Liver (tissue), 9 donors: Measurements from ENCODE around the gene RAMP3. TPM values are rescaled to one million over a fixed set of nuclear protein-coding genes. Genes with fewer than 3 reads are reported as not detected.

Source experiments
- DNase-seq: peaks from one replicate; pipeline ENCODE4 v3.0.0-alpha.2; 2017; ENCODE audit warnings: low spot score
- H3K27ac ChIP-seq, 2 donors: one replicate each; pipeline ENCODE4 v1.7.0; 2013; ENCODE audit warnings: inconsistent platforms in 2 of 2, low read length in 2 of 2, control low read depth in 1 of 2, low read depth in 1 of 2, mild to moderate bottlenecking in 1 of 2
- H3K27me3 ChIP-seq, 4 donors: one replicate each; pipeline versions ENCODE4 v1.6.1 to v1.7.0; 2013; ENCODE audit warnings: low read length in 3 of 4, inconsistent platforms in 1 of 4, mild to moderate bottlenecking in 1 of 4, moderate library complexity in 1 of 4; ENCODE audit not compliant: control insufficient read depth in 4 of 4, insufficient read depth in 4 of 4
- H3K36me3 ChIP-seq, 4 donors: one replicate each; pipeline versions ENCODE4 v1.6.1 to v1.7.0; 2013; ENCODE audit warnings: low read length in 3 of 4, mild to moderate bottlenecking in 3 of 4, low read depth in 1 of 4, moderate library complexity in 1 of 4; ENCODE audit not compliant: control insufficient read depth in 4 of 4, insufficient read depth in 3 of 4
- H3K4me1 ChIP-seq, 4 donors: one replicate each; pipeline versions ENCODE4 v1.6.1 to v1.7.0; 2013; ENCODE audit warnings: low read length in 3 of 4, mild to moderate bottlenecking in 3 of 4, moderate library complexity in 1 of 4; ENCODE audit not compliant: control insufficient read depth in 4 of 4, insufficient read depth in 4 of 4
- H3K4me3 ChIP-seq, 3 donors: one replicate each; pipeline versions ENCODE4 v1.6.1 to v1.7.0; 2013; ENCODE audit warnings: low read length in 3 of 3, control low read depth in 1 of 3, low read depth in 1 of 3, mild to moderate bottlenecking in 1 of 3
- H3K9ac ChIP-seq, 2 donors: one replicate each; pipeline ENCODE4 v1.7.0; 2013; ENCODE audit warnings: low read length in 2 of 2, mild to moderate bottlenecking in 2 of 2, moderate library complexity in 2 of 2, control low read depth in 1 of 2, low read depth in 1 of 2
- H3K9me3 ChIP-seq, 4 donors: one replicate each; pipeline versions ENCODE4 v1.6.1 to v1.7.0; 2013; ENCODE audit warnings: low read length in 3 of 4; ENCODE audit not compliant: control insufficient read depth in 4 of 4
- CTCF ChIP-seq: fragments of 150-350 bp; IDR thresholded peaks from 2 replicates; pipeline ENCODE4 v1.5.1; 2017; ENCODE audit warnings: improper control_type of control experiment, low read depth, low read length; ENCODE audit not compliant: missing input control
- FOXA1 ChIP-seq: IDR thresholded peaks from 2 replicates; pipeline ENCODE4 v1.6.1; 2016; ENCODE audit warnings: antibody characterized with exemption
- FOXA2 ChIP-seq: IDR thresholded peaks from 2 replicates; pipeline ENCODE4 v1.6.1; 2016; ENCODE audit warnings: antibody characterized with exemption
- GABPA ChIP-seq, 2 donors: IDR thresholded peaks in 1 of 2; conservative IDR thresholded peaks in 1 of 2; 2 replicates each; pipeline ENCODE4 v1.6.1; 2016; ENCODE audit warnings: antibody characterized with exemption in 2 of 2, mild to moderate bottlenecking in 1 of 2, moderate library complexity in 1 of 2
- HNF4A ChIP-seq, 2 donors: conservative IDR thresholded peaks; 2 replicates each; pipeline ENCODE4 v1.6.1; 2016; ENCODE audit warnings: antibody characterized with exemption in 2 of 2, mild to moderate bottlenecking in 2 of 2
- HNF4G ChIP-seq: IDR thresholded peaks from 2 replicates; pipeline ENCODE4 v1.6.1; 2016; ENCODE audit warnings: antibody characterized with exemption
- JUND ChIP-seq, 2 donors: IDR thresholded peaks; 2 replicates each; pipeline ENCODE4 v1.6.1; 2016; ENCODE audit warnings: antibody characterized with exemption in 2 of 2
- MAX ChIP-seq: IDR thresholded peaks from 2 replicates; pipeline ENCODE4 v1.6.1; 2016; ENCODE audit warnings: antibody characterized with exemption
- NR2F2 ChIP-seq: IDR thresholded peaks from 2 replicates; pipeline ENCODE4 v1.6.1; 2016; ENCODE audit warnings: antibody characterized with exemption
- RAD21 ChIP-seq, 2 donors: IDR thresholded peaks; 2 replicates each; pipeline ENCODE4 v1.6.1; 2016; ENCODE audit warnings: antibody characterized with exemption in 2 of 2, mild to moderate bottlenecking in 2 of 2
- RXRA ChIP-seq, 2 donors: IDR thresholded peaks; 2 replicates each; pipeline ENCODE4 v1.6.1; 2017 to 2018; ENCODE audit warnings: antibody characterized with exemption in 2 of 2, mild to moderate bottlenecking in 1 of 2
- SP1 ChIP-seq: IDR thresholded peaks from 2 replicates; pipeline ENCODE4 v1.6.1; 2018; ENCODE audit warnings: antibody characterized with exemption, mild to moderate bottlenecking
- TAF1 ChIP-seq: conservative IDR thresholded peaks from 2 replicates; pipeline ENCODE4 v1.6.1; 2016; ENCODE audit warnings: antibody characterized with exemption, mild to moderate bottlenecking
- YY1 ChIP-seq: IDR thresholded peaks from 2 replicates; pipeline ENCODE4 v1.6.1; 2016; ENCODE audit warnings: antibody characterized with exemption, mild to moderate bottlenecking
- WGBS: extraction: QIAGEN DNeasy Blood & Tissue Kit; methylation state at CpG from one replicate; pipeline ENCODE4 v1.1.7; 2013; 5-methylcytosine and 5-hydroxymethylcytosine counted together
- polyA plus RNA-seq, 2 donors: library from polyadenylated mRNA; stranded (reverse) in 1 of 2; unstranded in 1 of 2; fragments of 200-250 nt in 1 of 2; fragments of >200 nt in 1 of 2; fragmentation: Nextera tagmentation in 1 of 2; extraction: Ambion mirVana in 1 of 2; gene quantifications; one replicate each; pipeline versions ENCODE4 v1.2.1 to v1.2.3, GENCODE V29; 2013 to 2015
- total RNA-seq, 2 donors: library from RNA; depleted of rRNA; stranded (reverse); fragments of >200 nt; gene quantifications; one replicate each; pipeline ENCODE4 v1.2.3, GENCODE V29; 2014
- TF ChIP-seq, protein P1 (sequence below): IDR thresholded peaks from 2 replicates; pipeline ENCODE4 v1.6.1; 2016; ENCODE audit warnings: antibody characterized with exemption
- TF ChIP-seq, protein P2 (sequence below): IDR thresholded peaks from 2 replicates; pipeline ENCODE4 v1.6.1; 2016; ENCODE audit warnings: antibody characterized with exemption, mild to moderate bottlenecking
- donor health status: healthy.
- donor health status: healthy.
- donor health status: healthy.
- donor health status: healthy.
- donor health status: healthy.

RAMP3 gene
- total and polyA plus RNA-seq, 4 donors: 2.3 to 30.0 (median 22.2) TPM

- TF ChIP-seq CTCF (no peak), GABPA (IDR thresholded peaks at IDR 0.05 in 1 of 2, conservative IDR thresholded peaks at IDR 0.05 in 1 of 2) (no peak), RXRA (IDR thresholded peaks at IDR 0.05) (no peak), JUND (IDR thresholded peaks at IDR 0.05) (no peak), MAX (no peak), TAF1 (no peak), YY1 (no peak)
- TF ChIP-seq, protein P1, sequence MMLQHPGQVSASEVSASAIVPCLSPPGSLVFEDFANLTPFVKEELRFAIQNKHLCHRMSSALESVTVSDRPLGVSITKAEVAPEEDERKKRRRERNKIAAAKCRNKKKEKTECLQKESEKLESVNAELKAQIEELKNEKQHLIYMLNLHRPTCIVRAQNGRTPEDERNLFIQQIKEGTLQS: no peak
Measured at GRCh38 chr7:45199506-45199905, 41.9 kb downstream of the RAMP3 start (continued).

DNA sequence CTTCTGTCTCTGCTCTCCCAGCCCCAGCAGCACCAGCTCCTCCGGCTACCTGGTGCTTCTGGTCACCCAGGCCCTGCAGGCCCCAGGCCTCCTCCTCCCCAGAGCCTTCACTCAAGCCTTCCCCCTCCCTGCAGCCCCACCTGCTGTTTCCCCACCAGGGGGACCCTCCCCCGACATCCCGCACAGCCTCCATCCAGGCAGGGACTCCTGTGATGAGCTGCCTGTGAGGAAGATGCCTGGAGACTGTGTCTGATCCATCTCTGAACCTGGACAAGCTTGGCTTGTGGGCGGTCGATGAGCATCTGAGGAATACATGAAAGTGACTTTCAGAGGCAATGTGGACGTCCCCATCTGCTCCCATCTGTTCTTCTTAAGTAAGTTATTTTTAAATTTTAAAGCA is 45.0 kb downstream of the RAMP3 start:
- Histone ChIP-seq H3K27me3 (no peaks in the 10 kb centered on the region), H3K9me3 (no peaks in the 10 kb centered on the region), H3K36me3 (no peaks in the 10 kb centered on the region), H3K27ac (no peak overlapping the region), H3K4me3 (no peak overlapping the region), H3K4me1 (no peaks in the 10 kb centered on the region), H3K9ac (no peak overlapping the region)
- DNase-seq: no peak
- WGBS: 84% methylated on average over 6 of the region's 6 CpGs
- TF ChIP-seq, protein P2, sequence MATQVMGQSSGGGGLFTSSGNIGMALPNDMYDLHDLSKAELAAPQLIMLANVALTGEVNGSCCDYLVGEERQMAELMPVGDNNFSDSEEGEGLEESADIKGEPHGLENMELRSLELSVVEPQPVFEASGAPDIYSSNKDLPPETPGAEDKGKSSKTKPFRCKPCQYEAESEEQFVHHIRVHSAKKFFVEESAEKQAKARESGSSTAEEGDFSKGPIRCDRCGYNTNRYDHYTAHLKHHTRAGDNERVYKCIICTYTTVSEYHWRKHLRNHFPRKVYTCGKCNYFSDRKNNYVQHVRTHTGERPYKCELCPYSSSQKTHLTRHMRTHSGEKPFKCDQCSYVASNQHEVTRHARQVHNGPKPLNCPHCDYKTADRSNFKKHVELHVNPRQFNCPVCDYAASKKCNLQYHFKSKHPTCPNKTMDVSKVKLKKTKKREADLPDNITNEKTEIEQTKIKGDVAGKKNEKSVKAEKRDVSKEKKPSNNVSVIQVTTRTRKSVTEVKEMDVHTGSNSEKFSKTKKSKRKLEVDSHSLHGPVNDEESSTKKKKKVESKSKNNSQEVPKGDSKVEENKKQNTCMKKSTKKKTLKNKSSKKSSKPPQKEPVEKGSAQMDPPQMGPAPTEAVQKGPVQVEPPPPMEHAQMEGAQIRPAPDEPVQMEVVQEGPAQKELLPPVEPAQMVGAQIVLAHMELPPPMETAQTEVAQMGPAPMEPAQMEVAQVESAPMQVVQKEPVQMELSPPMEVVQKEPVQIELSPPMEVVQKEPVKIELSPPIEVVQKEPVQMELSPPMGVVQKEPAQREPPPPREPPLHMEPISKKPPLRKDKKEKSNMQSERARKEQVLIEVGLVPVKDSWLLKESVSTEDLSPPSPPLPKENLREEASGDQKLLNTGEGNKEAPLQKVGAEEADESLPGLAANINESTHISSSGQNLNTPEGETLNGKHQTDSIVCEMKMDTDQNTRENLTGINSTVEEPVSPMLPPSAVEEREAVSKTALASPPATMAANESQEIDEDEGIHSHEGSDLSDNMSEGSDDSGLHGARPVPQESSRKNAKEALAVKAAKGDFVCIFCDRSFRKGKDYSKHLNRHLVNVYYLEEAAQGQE: no peak
- TF ChIP-seq RXRA (IDR thresholded peaks at IDR 0.05): no peak
- no peak for TF ChIP-seq GABPA (IDR thresholded peaks at IDR 0.05 in 1 of 2, conservative IDR thresholded peaks at IDR 0.05 in 1 of 2)
- no peak for TF ChIP-seq TAF1
- no peak for TF ChIP-seq RAD21 (IDR thresholded peaks at IDR 0.05)
- TF ChIP-seq YY1: no peak
- TF ChIP-seq NR2F2: no peak
- TF ChIP-seq CTCF: no peak
- TF ChIP-seq FOXA1: no peak
- TF ChIP-seq, protein P1: no peak
- TF ChIP-seq SP1: no peak
- no peak for TF ChIP-seq HNF4A (conservative IDR thresholded peaks at IDR 0.05)
- no peak for TF ChIP-seq FOXA2
- TF ChIP-seq MAX: no peak
- TF ChIP-seq HNF4G: no peak
